HG02588 (cell line): Measurements from ENCODE around the gene HLCS.
A peak's percentile ranks its signal among the peaks of the same experiment; 100 is the strongest.

ENCODE experiments used
- ATAC-seq: cut with Tn5 transposase; IDR thresholded peaks from one replicate; pipeline ENCODE4 v1.9.1; 2021; ENCODE audit warnings: mild to moderate bottlenecking, moderate library complexity; ENCODE audit not compliant: unreplicated experiment

HLCS gene

GRCh38 chr21:36985751-36986594, 19.5 kb upstream of the HLCS start:
- no peak for ATAC-seq

DNA sequence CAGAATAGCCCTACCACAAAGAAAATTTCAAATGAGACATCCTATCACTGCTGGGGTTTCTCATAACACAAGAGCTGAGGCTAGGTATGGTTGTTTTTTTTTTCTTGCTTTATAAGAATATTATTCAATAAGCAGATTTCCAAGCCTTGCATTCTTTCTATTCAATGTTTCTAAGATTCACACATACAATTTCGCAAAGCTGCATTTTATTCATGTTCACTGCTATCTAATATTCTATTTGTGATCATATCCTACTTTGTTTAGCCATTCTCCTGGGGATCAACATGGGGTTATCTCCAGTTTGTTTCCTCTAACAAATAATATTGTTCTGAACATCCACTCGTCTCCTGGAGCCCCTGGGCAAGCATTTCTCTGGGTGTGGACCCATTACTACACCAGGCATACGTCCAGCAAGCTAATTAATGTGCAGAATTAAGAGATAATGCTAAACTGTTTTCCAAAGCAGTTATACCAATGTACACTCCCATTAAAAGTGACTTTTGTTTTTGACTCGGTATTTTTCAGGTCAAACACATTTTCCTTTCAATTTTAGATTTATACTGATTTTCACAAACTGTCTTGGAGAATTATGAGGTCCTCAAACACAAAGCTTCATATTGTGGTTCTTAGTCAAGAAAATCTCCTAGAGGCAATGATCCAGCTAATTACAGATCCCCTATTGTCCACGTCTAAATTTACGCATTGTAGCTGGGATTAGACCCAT, 15.7 kb upstream of the HLCS start:
- ATAC-seq: no peak

- no peak for ATAC-seq
These were observed 14.6 kb upstream of the HLCS start for GRCh38 chr21:36981049-36981391.

- ATAC-seq: no peak
These were observed 14.0 kb upstream of the HLCS start for GRCh38 chr21:36980280-36981048.

- no peak for ATAC-seq
These were observed 10.6 kb upstream of the HLCS start for GRCh38 chr21:36976882-36977651.

DNA sequence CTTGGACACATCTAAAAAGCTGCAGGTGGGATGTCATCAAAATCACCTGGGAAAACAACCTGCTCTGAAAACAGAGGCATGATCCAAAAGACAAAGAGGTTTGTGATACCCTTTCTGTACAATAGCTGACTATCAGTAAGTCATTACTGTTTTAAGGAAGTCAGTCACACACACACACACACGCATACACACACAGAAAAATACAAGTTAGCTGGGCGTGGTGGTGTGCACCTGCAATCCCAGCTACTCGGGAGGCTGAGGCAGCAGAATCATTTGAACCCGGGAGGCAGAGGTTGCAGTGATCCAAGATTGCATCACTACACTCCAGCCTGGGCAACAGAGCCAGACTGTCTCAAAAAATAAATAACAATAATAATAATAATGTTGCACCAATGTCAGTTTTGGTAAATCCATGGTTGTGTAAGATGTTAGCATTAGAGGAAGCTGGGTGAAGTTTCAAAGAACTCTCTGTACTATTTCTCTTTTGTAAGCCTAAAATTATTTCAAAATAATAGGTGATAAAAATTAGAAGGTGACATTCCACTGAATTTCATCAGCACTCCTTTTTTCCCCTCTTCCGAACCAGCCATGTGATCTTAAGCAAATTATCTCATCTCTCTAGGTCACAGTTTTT, 9.9 kb upstream of the HLCS start:
- ATAC-seq: no peak

- ATAC-seq: no peak
These were observed 8.4 kb upstream of the HLCS start for GRCh38 chr21:36974851-36975192.

GRCh38 chr21:36973986-36974850, 7.7 kb upstream of the HLCS start:
- no peak for ATAC-seq

- no peak for ATAC-seq
These were observed 2.5 kb upstream of the HLCS start for GRCh38 chr21:36968976-36969375.

GRCh38 chr21:36968414-36968813, 1.9 kb upstream of the HLCS start:
- ATAC-seq: no peak

GRCh38 chr21:36966821-36967768, 626 bp upstream of the HLCS start:
- ATAC-seq: peak; percentile 29

DNA sequence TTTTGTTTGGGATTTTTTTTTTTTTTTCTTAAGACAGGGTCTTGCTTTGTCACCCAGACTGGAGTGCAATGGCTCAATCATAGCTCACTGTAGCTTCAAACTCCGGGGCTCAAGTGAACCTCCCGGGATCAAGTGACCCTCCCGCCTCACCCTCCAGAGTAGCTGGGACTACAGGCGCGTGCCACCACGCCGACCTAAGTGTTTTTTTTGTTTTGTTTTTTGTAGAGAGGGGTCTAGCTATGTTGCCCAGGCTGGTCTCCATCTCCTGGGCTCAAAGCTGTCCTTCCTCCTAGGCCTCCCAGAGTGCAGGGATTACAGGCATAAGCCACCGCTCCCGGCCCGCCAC, 776 bp downstream of the HLCS start:
- no peak for ATAC-seq

DNA sequence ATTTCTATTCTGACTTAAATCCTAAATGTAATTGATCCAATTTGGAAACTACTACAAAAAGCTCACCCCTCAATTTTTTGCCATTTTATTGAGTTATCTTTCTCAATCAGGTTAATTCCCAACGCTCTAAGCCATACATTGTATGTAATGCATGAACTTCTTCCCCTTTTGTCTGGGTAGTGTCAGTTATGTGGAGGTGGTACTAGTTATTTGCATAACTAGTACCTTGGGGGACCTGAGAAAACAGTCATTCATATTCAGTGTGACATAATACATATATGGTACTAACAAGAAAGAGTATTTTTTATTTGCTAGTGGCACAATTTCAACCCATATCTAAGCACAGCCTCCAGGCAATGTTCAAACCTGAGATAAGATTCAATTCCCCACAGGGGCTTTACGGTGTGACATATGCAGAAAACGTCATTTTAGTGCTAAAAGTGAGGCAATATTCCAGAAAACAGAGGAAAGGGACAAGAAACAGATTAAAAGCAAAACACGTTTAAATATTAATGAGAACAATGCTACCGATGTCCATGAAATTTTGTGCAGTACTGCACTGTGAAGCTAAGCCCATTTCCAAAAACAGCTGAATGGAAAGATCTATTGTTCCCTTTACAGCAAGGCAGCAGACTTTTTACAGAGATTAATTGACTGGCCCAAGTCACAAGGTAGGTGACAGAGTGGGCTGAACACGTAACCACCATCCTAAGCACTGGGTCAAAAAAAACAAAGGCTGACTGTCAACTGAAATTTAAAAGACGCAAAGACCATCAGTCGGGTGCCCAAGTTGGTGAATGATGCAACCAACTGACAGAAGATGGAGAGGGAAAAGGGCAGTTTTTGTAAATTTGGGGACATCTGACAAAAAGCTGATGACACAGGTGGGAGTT, 1.4 kb downstream of the HLCS start:
- ATAC-seq: no peak

DNA sequence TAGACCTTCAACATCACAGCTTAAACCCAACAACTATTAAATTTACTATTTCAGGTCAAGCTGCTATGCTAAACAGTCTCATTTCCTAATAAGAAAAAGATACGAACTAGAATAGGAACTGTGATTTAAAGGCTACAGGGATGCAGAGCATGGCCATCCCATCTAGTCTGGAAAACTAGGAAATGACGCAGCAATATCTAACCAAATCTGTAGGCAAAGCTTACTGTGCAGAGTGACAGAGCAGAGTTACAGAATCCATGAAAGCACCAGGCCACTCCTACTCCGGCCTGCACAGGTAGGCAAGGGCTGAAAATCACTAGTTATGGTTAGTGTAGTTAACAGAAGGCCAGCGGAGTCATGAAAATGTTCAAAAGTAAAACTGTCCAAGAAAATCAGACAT, 2.1 kb downstream of the HLCS start:
- no peak for ATAC-seq

DNA sequence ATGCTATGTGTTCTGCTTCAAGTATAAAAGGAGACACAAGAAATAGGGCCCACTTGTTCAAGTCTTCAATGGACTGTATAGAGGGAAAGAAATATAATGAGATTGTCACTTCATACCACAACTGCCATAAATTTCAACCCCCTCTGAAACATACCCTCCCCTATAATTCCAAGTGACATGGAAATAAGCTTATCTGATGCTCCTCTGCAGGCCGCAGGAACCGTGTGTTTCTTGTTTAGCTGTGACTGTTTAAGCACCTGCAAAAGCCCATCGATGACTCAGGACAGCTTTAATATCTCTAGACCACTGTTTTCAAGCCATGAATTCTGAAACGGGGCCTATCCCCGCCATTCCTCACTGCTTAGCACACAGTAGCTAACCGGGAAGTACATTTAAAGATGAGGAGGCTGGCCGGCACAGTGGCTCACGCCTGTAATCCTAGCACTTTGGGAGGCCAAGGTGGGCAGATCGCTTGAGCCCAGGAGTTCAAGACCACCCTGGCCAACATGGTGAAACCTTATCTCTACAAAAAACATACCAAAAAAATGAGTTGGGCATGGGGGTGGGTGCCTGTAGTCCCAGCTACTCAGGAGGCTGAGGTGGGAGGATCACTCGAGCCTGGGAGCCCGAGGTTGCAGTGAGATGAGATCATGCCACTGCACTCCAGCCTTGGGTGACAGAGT, 4.2 kb downstream of the HLCS start:
- ATAC-seq: no peak

DNA sequence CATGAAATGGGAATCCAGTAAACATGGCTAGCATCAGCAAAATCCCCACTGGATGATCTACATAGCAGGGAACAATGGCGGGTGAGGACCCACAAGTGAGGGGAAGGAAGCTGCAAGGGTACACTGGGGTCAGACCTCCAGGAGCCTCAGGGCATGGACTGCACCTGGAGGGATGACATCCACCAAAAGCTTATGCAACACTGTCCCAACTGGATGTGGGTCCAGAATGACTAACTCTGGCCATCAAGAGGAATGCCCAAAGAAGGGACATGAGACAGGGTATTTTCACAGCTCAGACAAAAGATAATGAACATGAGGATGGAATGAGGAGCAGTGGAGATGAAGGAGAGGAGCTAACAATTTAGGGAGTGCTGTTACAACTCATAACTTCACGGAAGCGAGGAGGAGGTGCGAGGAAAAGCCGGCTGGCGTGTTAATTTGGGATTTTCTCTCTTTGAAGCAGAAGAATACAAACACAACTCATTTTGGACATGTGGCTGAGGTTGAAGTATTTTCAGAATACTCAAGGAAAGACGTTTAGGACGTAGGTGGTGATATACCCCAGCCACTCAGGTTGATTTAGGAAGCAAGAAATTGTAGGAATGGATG, 5.7 kb downstream of the HLCS start:
- ATAC-seq: no peak
